NB4 (cell line): ENCODE data around the gene POU2F2.

Experiments
- DNase-seq: peaks from one replicate; pipeline ENCODE4 v3.0.0; 2010; ENCODE audit warnings: low read depth
- H3K4me3 ChIP-seq: one replicate; pipeline ENCODE4 v1.5.1; 2011; ENCODE audit warnings: mild to moderate bottlenecking, low read depth, low read length, moderate library complexity
- MYC ChIP-seq: IDR thresholded peaks from 2 replicates; pipeline ENCODE4 v1.6.1; 2011; ENCODE audit warnings: low read depth, low read length
- POLR2A ChIP-seq: IDR thresholded peaks from 2 replicates; pipeline ENCODE4 v1.6.1; 2011; ENCODE audit warnings: mild to moderate bottlenecking; ENCODE audit not compliant: insufficient read length; ENCODE audit errors: extremely low read depth
- TF ChIP-seq, protein P1 (sequence below): IDR thresholded peaks from one replicate; pipeline ENCODE4 v1.5.1; 2012; ENCODE audit warnings: low read depth, low read length
- TF ChIP-seq, protein P2 (sequence below): IDR thresholded peaks from 2 replicates; pipeline ENCODE4 v1.6.1; 2011; ENCODE audit warnings: low read depth, low read length

The POU2F2 gene

GRCh38 chr19:42099336-42099925 lies 32.8 kb downstream of the POU2F2 start:
- H3K4me3 ChIP-seq, result no peak overlapping the region
- TF ChIP-seq MYC (no peak), POLR2A (no peak)
- TF ChIP-seq, protein P1, sequence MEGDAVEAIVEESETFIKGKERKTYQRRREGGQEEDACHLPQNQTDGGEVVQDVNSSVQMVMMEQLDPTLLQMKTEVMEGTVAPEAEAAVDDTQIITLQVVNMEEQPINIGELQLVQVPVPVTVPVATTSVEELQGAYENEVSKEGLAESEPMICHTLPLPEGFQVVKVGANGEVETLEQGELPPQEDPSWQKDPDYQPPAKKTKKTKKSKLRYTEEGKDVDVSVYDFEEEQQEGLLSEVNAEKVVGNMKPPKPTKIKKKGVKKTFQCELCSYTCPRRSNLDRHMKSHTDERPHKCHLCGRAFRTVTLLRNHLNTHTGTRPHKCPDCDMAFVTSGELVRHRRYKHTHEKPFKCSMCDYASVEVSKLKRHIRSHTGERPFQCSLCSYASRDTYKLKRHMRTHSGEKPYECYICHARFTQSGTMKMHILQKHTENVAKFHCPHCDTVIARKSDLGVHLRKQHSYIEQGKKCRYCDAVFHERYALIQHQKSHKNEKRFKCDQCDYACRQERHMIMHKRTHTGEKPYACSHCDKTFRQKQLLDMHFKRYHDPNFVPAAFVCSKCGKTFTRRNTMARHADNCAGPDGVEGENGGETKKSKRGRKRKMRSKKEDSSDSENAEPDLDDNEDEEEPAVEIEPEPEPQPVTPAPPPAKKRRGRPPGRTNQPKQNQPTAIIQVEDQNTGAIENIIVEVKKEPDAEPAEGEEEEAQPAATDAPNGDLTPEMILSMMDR, result no peak
- TF ChIP-seq, protein P2, sequence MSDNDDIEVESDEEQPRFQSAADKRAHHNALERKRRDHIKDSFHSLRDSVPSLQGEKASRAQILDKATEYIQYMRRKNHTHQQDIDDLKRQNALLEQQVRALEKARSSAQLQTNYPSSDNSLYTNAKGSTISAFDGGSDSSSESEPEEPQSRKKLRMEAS, result no peak
- DNase-seq, result no peak

DNA sequence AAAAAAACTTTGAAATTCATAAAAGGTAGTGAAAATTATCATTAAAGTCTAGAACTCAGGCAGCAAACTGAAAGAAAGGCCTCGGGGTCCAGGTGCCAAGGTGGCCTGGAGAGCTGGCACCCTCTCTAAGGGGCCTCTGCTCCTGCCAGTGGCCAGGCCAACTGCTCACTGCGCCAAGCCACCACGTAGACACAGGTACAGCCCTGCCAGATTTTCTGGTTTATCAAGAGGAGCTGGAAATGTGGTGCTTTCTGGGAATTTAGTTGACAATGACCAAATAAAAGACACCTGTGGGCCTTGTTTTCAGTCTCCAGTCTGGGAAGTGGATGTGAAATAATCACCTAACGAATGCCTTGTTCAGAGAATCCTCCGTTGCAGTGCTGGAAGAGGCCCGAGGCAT lies 33.5 kb downstream of the POU2F2 start:
- no peak overlapping the region for H3K4me3 ChIP-seq
- TF ChIP-seq POLR2A, result no peak
- TF ChIP-seq, protein P2, result no peak
- TF ChIP-seq, protein P1, result no peak
- no peak for DNase-seq

GRCh38 chr19:42097461-42097860 lies 34.8 kb downstream of the POU2F2 start:
- no peak for DNase-seq
- no peak overlapping the region for H3K4me3 ChIP-seq
- TF ChIP-seq, protein P2, result no peak
- TF ChIP-seq, protein P1, result no peak
- TF ChIP-seq MYC (no peak), POLR2A (no peak)

- H3K4me3 ChIP-seq, result no peak overlapping the region
- DNase-seq, result no peak
- TF ChIP-seq, protein P1, result no peak
- TF ChIP-seq POLR2A, result no peak
- TF ChIP-seq, protein P2, result no peak
- TF ChIP-seq MYC, result no peak
These were observed 35.9 kb downstream of the POU2F2 start for GRCh38 chr19:42096255-42096837.

- no peak for DNase-seq
- H3K4me3 ChIP-seq, result no peak overlapping the region
- TF ChIP-seq, protein P1, result no peak
- TF ChIP-seq POLR2A, result no peak
- TF ChIP-seq, protein P2, result no peak
- no peak for TF ChIP-seq MYC
These were observed 36.4 kb downstream of the POU2F2 start for GRCh38 chr19:42095814-42096230.
